OCI-LY7 (cell line): Measurements from ENCODE around the gene BTBD9.

ENCODE experiments used
- EZH2phosphoT487 ChIP-seq: fragments of 200-600 bp; sonication (generic); IDR thresholded peaks from 2 replicates; pipeline ENCODE4 v1.6.1; 2018; ENCODE audit warnings: low read depth, borderline replicate concordance, mild to moderate bottlenecking, mixed run types, antibody characterized with exemption, low read length, moderate library complexity, mixed read lengths
- TF ChIP-seq, protein P1 (sequence below): fragments of 200-600 bp; sonication (generic); conservative IDR thresholded peaks from 2 replicates; pipeline ENCODE4 v1.5.1; 2014; ENCODE audit warnings: mild to moderate bottlenecking, antibody characterized with exemption, low read length, moderate library complexity, mixed read lengths

DNA sequence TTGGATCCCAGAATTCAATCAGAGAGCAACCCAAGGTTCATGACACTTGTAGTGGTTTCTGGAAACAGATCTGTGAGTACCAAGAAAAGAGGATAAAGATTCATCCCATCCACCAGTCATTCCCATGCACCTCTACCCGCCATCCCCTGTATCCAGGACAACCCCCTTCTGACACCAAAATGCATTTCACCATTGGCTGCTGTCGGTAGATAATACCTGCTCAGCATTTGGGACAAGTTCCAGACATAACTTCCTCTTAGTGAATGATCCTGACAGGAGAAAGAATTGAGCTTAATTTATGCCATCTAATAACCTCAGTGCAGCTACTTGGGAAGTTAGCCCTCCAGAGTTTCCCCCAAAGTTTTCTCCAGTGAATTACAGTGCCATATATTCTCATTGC, 491.1 kb downstream of the BTBD9 start:
- TF ChIP-seq, protein P1, sequence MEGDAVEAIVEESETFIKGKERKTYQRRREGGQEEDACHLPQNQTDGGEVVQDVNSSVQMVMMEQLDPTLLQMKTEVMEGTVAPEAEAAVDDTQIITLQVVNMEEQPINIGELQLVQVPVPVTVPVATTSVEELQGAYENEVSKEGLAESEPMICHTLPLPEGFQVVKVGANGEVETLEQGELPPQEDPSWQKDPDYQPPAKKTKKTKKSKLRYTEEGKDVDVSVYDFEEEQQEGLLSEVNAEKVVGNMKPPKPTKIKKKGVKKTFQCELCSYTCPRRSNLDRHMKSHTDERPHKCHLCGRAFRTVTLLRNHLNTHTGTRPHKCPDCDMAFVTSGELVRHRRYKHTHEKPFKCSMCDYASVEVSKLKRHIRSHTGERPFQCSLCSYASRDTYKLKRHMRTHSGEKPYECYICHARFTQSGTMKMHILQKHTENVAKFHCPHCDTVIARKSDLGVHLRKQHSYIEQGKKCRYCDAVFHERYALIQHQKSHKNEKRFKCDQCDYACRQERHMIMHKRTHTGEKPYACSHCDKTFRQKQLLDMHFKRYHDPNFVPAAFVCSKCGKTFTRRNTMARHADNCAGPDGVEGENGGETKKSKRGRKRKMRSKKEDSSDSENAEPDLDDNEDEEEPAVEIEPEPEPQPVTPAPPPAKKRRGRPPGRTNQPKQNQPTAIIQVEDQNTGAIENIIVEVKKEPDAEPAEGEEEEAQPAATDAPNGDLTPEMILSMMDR: no peak
- TF ChIP-seq EZH2phosphoT487: no peak
